Fibroblast of skin of right quadriceps (primary cell): ENCODE data around the gene KIFBP.
A peak's percentile ranks its signal among the peaks of the same experiment; 100 is the strongest.

ENCODE experiments used
- DNase-seq: peaks from one replicate; pipeline ENCODE4 v3.0.0-alpha.2; 2013

KIFBP gene

DNA sequence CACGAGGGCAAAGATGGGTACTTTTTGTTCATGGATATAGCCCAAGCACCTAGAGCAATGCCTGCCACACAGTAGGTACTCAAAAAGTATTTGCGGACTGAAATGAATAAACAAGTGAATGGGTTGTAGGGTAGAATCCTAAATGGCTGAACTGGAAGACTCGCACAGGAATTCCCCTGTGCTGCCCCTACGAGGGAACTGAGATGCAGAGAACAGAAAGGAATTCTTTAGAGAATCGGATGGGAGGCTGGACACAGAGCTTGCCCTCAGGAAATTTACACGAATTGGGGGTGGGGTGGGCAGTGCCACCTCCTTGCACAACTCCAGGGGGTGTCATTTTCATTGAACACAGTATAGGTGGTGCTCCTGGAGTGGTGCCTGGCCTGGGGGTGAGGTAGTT is 64.1 kb downstream of the KIFBP start:
- DNase-seq = no peak

DNA sequence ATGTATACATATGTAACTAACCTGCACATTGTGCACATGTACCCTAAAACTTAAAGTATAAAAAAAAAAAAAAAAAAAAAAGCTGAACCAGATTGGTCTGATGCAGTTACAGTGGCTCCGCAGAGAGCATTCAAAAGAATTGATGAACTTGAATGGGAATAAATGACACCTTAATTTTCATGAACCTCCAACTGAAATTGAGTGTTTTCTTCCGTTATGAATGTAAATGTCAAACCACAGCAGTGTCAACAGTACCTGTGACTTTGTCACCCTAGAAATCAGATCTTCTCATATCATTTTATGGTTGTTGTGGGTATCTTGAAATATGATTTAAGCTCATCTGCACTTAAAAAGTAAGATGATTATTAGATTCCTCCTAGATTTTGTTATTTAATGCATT is 66.6 kb downstream of the KIFBP start:
- DNase-seq = no peak

DNA sequence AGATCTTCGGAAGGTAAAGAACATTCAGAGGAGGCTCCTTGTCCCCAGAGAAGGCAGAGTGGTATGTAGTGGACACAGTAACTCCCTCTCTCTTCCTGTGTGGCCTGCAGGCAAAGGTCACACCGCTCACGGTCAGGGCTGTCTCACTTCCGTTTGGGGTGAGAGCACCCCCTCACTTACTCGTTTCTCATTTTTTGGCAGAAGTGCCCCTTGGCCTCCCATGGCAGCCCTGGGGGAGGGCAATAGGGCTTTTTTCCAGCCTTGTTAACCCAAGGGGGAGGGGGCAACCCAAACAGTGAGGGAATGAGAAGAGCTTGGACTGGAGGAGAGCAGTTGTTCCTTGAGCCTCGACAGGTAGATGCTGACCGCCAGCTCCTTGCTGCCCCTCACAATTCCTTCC is 67.5 kb downstream of the KIFBP start:
- DNase-seq = no peak

DNA sequence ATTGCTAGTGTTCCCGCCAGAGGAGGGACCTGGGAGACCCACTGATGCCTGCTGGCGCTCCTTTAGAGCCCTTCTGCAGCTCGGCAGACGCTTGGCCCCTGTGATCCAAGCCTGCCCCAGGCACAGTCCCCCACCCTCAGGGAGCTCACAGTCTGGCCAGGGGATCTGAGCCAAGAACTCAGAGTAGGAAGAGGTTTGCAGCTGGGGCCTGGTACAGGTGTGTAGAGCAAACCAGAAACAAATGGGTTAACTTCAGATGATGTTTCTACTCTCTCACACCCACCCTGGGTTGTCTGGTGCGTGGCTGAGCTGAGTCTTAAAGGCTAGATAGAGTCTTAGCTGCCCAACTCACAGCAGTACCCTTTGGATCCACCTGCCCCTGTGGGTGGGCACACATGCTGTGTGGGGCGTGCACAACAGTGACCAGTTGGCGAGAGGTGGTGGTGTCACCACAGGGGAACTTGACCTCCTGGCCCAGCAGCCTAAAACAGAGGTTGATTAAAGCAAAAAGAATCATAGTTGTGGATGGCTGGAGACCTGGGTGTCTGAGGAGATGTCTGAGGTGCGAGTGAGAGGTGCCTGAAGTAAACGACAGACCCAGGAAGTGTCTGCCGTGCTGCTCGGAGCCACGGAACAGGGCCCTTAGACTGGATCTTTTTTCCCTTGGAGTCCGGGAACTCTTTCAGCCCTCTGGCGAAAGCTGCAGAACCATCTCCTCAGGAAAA is 68.1 kb downstream of the KIFBP start:
- DNase-seq = no peak

DNA sequence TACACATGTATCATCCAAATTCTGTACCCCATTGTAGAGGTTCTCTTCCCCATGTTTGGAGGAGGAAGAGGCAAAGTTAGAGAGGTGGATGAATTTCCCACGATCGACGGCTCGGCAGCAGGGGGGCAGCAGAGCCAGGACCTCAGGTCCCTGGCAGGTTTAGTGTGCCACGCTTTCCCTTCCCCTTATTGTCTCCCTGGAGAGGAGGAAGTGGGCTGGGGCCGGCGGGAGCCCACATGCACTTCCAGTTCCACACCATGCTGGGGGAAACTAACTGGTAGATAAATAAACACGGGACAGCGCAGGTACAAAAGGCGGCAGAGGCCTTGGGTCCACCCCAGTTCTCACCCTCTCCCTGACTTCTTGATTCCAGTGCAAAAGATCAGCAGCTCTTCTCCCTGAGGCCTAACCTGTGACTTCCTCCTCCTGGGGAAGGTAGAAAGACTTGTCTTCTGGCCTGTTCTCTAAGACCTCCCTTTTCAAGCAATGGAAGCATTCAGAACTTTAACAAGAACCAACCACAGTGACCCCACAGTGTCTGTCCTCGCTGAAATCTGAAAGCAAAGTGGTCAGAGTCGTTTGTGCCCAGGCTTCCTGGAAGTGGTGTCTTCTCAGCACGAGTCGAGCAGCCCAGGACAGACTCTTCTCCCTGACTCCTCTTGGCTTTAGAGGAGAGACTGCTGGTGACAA is 68.8 kb downstream of the KIFBP start:
- DNase-seq = no peak

DNA sequence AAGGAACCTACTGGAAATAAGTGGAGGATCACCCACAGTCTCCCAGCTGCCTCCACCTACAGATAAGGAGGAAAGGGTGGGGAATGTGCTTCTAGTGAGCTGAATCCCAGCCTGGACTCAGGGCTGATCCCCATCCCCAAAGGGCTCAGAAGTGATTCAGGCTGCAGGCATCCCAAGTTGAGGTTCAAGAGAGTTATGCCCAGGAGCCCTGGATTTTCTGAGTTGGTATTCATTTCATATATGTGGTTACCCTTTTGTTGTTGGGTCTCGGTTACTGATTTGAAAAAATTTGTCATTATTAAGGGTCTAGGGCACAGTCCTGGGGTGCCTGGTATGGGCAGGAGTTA is 69.3 kb downstream of the KIFBP start:
- DNase-seq = peak; percentile 69

DNA sequence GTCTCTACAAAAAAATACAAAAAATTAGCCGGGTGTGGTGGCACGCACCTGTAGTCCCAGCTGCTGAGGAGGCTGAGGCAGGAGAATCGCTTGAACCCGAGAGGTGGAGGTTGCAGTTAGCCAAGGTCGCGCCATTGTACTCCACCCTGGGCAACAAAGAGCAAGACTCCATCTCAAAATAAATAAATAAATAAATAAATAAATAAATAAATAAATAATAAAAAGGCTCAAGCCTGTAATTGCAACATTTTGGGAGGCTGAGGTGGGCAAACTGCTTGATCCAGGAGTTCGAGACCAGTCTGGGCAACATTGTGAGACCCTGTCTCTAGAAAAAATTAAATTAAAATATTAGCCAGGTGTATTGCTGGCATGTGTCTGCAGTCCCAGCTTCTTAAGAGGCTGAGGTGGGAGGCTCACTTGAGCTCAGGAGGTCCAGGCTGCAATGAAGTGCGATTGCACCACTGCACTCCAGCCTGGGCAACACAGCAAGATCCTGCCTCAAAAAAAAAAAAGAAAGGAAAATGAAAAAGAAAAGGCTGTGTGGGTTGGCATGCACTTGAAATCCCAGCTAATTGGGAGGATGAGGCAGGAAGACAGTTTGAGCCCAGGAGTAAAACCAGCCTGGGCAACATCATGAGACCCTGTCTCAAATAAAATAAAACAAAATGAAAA is 71.7 kb downstream of the KIFBP start:
- DNase-seq = no peak

DNA sequence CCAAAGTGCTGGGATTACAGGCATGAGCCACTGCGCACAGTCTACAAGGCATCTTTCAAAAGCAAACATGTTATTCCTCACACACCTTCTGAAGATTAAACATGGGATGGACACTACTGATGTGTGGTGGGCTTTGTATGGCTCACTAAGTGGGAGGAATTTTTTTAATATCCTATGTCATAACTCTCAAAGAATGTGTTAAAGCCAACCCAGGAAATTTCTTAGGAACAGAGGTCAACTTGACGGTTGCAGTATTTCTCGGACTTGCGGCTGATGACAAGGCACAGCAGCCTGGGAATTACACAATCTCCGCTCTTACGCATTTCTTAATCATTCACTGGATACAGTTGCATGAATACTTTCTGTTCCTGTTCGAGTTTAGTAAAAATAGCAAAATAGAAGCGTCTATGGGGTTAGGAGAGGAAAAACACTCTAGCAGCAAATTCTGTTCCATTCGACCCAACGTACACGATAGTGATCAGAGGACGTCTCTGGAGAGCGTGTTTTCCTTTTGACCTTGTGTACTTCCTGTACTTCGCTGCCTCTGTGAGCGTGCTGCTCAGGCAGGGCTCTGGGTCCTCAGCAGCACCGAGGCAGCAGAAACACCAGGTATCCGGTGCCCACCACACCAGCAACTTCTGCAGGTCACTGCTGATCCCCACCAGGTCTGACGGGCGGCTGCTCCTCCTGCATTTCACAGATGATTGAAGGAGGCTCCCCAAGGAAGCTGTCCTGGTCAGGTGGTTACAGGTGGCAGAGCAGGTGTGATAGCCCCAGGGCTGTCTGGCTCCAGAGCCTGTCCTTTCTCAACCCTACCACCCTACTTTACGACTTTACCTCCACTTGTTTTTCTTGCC is 72.9 kb downstream of the KIFBP start:
- peak; percentile 96 for DNase-seq

DNA sequence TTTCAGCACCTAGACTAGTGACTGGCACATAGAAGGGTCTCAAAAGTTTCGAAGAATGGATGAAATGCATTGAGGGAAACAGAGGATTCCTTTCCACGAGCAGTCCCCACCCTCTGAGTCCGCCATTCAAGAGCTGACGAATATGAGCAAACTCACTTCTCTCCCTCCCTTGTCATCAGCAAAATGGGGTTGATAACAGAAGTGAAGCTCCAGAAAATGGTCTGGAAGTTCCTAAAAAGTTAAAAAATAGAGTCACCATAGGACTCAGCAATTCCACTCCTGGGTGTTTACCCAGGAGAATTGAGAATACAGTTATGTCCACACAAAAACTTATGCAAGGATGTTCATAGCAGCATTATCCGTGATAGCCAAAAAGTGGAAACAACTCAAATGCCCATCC is 74.3 kb downstream of the KIFBP start:
- no peak for DNase-seq

DNA sequence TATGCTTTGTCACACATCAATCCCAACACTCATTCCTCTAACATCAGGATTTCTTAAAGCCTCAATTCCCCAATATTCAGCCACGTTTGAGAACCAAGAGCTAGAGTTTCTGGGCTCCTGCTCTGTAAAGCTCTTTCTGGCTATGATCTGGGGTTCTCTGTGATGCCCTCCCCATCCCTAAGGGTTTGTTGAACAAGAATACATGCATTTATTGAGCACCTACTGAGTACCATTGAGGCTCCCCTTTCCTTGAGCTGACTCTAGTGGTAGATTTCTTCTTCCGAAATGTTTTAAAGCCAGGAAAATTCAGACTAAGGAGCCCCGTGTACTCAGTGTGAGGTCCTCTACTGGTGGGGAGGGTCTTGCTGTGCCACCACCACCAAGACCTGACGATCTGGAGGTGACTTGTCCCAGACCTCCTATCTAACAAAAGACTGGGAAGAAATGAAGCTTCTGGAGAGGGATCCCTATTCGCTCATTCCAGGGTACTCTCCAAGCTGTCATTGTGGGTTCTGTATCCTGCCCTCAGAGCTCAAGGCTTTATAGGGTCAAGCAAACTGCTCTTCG is 76.2 kb downstream of the KIFBP start:
- DNase-seq = no peak

DNA sequence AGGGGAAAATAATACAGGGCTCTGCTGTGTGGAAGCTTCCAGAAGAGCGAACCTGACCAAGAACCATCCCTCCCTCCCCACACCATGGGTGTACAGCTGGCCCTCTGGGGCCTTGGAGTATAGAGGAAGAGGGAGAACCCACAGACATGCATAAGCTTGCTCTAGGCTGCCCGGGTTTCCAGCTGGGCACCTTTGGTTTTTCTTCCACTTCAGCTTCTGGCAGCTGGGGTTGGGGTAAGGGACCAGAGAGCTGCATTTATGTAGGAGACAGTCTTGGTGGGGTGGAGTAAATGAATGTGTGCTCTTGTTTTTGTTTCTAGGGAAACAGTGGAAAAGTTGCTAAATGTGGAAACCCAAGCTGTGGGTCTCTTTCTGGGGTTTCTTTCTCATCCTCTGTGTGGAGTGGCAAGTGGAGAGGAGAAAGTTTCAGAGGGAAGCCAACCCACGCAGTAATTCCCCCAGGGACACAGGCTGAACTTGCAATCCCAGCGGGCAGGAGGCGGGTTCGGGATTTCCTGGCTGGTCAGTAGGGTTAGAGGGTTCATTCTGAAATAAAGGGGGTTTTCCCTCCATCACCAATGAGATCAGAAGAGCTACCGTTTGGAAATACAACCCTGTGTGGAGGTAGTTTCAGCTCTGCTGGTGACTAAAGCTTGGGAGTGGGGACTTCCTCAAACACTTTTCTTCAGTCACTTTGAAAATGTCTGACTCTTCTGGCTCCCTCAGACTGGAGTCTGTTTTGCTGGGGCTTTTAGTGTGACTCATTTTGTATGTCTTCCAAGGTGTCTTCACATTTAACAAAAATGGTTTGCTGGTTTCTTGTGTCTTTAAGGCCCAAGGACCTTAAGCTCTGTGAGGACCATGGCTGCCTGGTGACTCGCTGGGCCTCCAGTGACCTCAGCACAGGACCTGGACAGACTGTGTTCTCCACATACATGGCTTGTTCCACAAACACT is 77.1 kb downstream of the KIFBP start:
- DNase-seq = peak; percentile 51
